ENCODE results near the gene PCSK5.

The PCSK5 gene

GRCh38 chr9:76138360-76138759 is 247.9 kb downstream of the PCSK5 start:
- no peak for DNase-seq (ENCODE audit: low read depth)

GRCh38 chr9:76143834-76144233 is 253.4 kb downstream of the PCSK5 start:
- DNase-seq (ENCODE audit: low read depth), result no peak

GRCh38 chr9:76150013-76150412 is 259.5 kb downstream of the PCSK5 start:
- DNase-seq (ENCODE audit: low read depth), result no peak

- no peak for DNase-seq (ENCODE audit: low read depth)
These were observed 260.8 kb downstream of the PCSK5 start for GRCh38 chr9:76151267-76151666.

DNA sequence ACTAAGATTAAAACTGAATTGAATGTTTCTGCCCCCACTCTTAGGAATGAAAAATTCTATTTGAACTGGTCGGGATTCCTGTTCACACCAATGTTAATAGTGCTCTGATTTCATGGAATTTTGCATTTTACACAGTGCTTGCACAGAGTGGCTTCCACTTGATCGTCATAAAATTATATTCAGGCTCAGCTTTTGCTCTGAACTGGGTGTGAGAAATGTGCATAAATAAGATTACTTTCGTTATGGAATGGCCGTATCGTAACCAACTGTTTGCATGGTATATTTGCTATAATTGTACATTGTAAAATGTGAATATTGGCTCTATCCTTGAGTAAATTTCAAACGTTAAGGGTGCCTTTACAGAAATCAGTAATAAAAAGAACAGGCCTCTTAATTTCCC is 262.9 kb downstream of the PCSK5 start:
- DNase-seq (ENCODE audit: low read depth), result no peak

DNA sequence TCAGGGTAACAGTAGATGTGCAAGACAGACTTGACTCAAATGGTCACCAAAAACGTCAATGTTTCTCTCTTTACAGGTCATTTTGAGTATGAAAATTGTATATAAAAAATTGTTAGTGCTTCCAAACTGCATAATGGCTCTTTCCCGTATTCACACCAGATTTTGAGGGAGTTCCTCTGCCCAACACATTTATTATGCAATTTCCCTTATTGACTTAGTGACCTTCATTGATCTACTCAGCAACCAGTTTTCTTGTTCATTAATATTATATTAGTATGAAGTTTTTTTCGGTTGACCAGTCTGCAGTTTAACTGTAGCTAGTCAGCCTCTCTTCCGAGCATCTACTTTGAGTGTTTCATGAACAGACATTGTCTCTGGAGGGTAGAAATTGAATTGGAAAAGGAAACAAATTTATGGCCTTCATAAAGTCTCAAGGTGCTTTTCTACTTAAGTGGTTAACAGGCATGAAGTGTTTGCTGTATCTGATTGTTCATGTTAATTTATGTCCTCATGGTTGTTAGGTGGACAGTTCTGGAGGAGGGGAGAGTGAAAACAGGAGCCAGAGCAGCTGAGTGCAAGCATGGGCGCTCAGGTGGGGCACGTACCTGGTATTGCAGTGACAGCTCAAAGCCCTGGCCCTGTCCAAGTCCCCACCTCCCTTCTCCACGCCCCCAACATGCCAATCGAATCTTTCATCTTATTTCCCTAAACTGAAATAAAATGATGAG is 263.6 kb downstream of the PCSK5 start:
- DNase-seq (ENCODE audit: low read depth), result no peak

- no peak for DNase-seq (ENCODE audit: low read depth)
These were observed 264.9 kb downstream of the PCSK5 start for GRCh38 chr9:76155361-76155760.

- DNase-seq (ENCODE audit: low read depth), result no peak
These were observed 268.2 kb downstream of the PCSK5 start for GRCh38 chr9:76158713-76159112.

DNA sequence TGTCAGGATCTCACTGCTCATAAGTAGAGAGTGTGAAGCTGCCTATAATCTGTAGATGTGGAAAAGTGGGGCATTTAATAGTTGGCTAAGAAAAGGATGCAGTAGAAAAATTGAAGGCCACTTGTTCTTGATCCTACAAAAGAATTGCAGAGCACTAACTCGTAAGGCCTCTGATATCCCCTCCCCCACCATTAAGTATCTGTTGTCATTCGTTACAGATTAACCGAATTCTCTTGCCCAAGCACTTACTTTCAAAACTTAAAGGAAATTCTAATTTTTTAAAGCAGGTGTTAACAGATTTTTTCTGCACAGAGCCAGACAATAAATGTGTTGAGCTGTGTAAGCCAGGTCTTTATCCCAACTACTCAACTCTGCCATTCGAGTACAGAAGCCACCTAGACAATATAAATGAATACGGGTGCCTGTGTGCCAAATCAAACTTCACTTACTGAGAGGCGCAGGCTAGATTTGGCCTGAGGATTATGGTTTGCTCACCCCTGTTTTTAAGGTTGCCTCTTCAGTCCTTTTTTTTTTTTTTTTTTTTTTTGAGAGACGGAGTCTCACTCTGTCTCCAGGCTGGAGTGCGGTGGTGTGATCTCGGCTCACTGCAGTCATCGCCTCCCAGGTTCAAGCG is 268.9 kb downstream of the PCSK5 start:
- DNase-seq (ENCODE audit: low read depth), result no peak

GRCh38 chr9:76161106-76161505 is 270.6 kb downstream of the PCSK5 start:
- no peak for DNase-seq (ENCODE audit: low read depth)

GRCh38 chr9:76161541-76161940 is 271.1 kb downstream of the PCSK5 start:
- no peak for DNase-seq (ENCODE audit: low read depth)

GRCh38 chr9:76162086-76162730 is 271.7 kb downstream of the PCSK5 start:
- DNase-seq (ENCODE audit: low read depth), result no peak

DNA sequence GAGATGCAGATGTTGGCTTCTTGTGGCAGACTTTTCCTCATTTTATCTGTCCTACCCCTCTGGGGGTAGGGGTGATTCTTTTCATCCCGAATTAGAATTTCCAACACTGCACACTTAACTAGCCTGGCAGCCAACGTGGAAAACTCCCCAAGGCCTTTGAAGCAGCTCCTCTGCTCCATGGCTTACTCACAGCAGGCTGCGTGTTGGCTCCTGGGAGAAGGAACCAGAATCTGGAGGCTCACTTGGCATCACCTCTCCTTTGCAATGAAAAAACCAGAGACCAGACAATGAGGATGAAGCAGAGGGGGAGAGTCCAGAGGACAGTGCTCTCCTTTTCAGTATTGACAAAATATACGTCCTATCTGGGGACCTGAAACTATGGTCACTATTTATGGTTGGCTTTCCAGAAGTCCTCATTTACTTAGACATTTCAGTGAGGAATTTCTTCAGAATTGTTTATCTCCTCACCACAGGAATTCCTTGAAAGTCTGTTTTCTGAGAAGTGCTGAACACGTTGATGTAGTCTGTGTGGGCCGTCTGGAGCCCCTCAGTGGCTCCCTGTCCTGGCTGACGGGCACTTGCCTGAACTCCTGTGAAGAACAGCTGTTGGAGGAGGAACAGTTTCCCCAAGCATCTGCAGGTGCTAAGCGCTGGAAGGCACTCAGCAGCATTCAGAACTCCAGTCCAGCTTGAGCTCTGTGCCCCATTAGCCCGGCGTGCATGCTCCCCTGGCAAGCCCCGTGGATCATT is 272.5 kb downstream of the PCSK5 start:
- DNase-seq (ENCODE audit: low read depth), result no peak

DNA sequence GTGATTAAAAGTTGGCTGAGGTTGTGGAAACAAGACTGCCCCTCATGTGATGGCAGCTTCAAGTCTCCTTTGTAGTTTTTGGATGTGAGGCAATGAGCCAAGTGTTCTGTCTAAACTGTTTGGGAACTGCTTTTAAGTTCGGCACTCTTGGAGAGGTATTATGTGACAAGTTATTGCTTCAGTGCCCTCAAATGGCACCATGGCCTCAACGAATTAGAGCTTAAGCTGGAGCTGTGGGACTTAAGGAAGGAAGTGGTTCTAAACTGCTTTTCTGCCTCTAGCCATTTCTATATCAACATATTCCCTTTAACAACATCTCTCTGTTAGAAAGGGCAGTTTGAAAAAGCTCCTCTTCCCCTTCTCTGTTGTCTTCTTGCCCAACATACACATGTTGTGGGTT is 276.1 kb downstream of the PCSK5 start:
- DNase-seq (ENCODE audit: low read depth), result no peak

DNA sequence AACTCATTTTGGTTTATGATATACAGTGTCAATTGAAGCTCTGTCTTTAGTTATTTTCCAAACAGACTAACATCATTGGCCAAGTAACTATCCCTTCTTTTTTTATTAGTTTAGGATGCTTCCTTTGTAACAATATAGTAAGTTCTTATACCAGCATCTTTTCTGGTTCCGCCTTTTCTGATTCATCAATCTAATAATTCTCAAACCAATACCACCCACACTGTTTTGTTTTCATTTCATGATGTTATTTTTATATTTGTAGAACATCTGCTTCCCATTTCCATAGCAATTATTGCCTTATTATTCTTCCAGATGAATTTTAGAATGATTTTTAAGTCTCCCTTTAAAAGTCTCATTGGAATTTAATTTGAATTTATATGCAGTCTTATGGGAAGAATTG is 285.7 kb downstream of the PCSK5 start:
- no peak for DNase-seq (ENCODE audit: low read depth)

DNA sequence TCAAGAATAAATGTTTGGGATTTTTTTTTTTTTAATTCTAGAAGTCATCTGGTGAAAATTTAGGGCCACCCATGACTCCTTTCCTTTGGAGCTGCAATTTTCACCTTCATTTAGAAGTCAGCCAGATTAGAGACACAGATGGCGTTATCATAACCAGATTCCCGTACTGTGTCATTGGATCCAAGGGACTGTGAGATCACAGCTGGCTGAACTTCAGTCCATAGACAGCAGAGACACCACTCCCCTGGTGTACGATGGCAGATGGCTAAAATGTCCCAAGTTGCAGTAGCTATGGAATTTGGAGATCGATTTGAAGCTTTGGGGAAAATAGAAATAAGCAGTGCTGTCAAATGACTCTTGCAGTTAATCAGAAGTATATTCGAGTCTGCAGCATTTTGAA is 287.5 kb downstream of the PCSK5 start:
- DNase-seq (ENCODE audit: low read depth), result no peak

DNA sequence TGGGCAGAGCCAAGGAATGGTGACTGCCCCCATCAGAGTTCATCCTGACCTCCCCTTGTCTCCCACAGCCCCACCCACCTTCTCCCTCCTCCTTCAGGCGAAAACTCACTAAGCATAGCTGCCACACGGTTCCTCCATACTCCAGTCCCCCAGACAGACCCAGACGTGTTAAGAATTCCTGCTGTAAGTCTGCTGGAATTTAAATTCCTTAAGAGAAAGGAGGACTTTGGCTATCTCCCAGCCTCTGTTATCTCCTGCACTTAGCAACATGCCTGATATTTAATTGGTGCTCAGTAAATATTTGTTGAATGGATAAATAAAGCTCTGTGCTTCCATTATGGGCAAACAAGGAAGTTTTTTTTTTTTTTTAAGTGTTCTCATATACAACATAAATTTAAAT is 290.1 kb downstream of the PCSK5 start:
- no peak for DNase-seq (ENCODE audit: low read depth)

GRCh38 chr9:76181020-76181641 is 290.7 kb downstream of the PCSK5 start:
- DNase-seq (ENCODE audit: low read depth), result no peak

DNA sequence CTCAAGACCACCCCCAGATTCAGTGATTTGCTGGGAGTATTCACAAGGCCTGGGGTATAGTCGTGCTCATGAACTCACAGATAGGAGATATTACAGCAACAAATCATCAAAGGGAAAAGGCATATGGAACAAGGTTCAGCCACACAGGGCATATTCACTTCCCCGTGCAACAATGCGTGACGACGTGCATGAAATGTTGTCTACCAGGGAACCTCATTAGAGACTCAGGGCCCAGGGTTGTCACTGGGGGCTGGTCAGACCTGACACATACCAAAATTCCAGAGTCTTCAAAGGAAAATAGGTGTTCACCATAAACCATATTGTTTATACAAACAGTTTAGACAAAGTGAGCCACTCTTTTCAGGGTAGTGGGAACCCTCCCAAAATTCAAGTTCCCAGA is 291.3 kb downstream of the PCSK5 start:
- DNase-seq (ENCODE audit: low read depth), result no peak

DNA sequence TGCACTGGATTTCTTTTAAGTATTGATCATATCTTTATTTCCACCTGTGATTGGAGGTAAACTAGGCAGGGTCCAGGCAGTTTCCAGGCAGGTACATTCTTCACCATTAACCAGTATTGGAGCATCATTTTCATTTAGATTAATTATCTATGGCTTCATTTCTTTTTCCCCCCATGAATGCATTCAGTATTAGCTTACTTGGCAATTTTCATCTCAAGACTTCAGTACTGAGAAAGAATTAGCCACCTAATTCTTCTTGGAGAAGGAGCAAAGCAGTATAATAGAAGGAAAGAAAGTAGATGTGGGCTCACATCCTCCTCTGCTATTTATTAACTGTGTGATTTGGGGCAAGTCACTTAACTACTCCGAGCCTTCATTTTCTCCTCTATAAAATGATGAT is 295.0 kb downstream of the PCSK5 start:
- DNase-seq (ENCODE audit: low read depth), result no peak

DNA sequence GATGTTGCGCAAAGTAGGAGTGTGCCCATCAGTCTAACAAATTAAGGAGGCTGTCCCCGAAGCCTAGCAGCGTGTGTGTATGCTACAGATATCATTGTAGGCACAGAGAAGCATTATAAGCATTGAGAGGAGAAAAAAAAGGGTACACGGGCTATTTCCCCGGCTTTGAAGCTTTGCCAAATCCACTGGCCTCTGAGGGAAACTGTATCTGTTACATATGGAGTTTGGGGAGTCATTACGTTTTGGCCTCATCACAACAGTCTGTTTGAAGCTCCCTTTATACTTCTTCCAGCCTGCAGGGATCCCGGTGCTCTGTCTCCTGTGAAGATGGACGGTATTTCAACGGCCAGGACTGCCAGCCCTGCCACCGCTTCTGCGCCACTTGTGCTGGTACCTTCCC is 297.8 kb downstream of the PCSK5 start:
- no peak for DNase-seq (ENCODE audit: low read depth)

- no peak for DNase-seq (ENCODE audit: low read depth)
These were observed 298.4 kb downstream of the PCSK5 start for GRCh38 chr9:76188905-76189304.
